ENCODE data around the gene TMEM184B. TPM values are rescaled to one million over a fixed set of nuclear protein-coding genes. Genes with fewer than 3 reads are reported as not detected.

The TMEM184B gene
- total and polyA plus RNA-seq, 2 experiments from 2014 or later, result 42.2 to 95.1 TPM

- TF ChIP-seq ZNF462 (CRISPR knock-in tag; IDR thresholded peaks at IDR 0.05) (no peak), ETS1 (IDR thresholded peaks at IDR 0.05) (no peak)
These were observed 22.8 kb downstream of the TMEM184B start (continued) for GRCh38 chr22:38249803-38250642.

- peaks cover 24% of the 10 kb centered on the region for H4K20me1 ChIP-seq (replicated peaks; ENCODE audit: insufficient read depth)
- H3K9me3 Mint-ChIP-seq, result no peaks in the 10 kb centered on the region
These were observed 23.5 kb downstream of the TMEM184B start for GRCh38 chr22:38249301-38249700.

More at GRCh38 chr22:38249301-38249700, 23.5 kb downstream of the TMEM184B start:
- Histone ChIP-seq H3K4me3 (no peak overlapping the region), H3K27me3 (ENCODE audit: insufficient read depth) (no peaks in the 10 kb centered on the region), H3K27ac (ENCODE audit: low read depth) (no peak overlapping the region), H3K79me2 (replicated peaks; ENCODE audit: insufficient read depth) (peaks cover 62% of the 10 kb centered on the region), H3K4me2 (no peak overlapping the region), H3K36me3 (ENCODE audit: insufficient read depth) (no peaks in the 10 kb centered on the region), H3K9me2 (ENCODE audit: insufficient read depth) (no peaks in the 10 kb centered on the region), H3F3A (replicated peaks; ENCODE audit: low read depth) (no peaks in the 10 kb centered on the region), H3K4me1 (ENCODE audit: insufficient read depth) (no peaks in the 10 kb centered on the region), H2AFZ (no peak overlapping the region)
- ATAC-seq, result no peak
- no peak for DNase-seq (ENCODE audit: low spot score)
- Mint-ChIP-seq H3K4me1 (no peaks in the 10 kb centered on the region; the same call in 2 of the 3 replicates), H3K4me3 (no peak overlapping the region), H3K27ac (no peak overlapping the region), H3K36me3 (ENCODE audit: low read depth) (peaks cover 19% of the 10 kb centered on the region), H3K27me3 (ENCODE audit: insufficient read depth, low read depth, poor library complexity) (peaks cover 9% of the 10 kb centered on the region)
- TF ChIP-seq POLR2AphosphoS5 (IDR thresholded peaks at IDR 0.05; ENCODE audit: low read depth) (no peak), JUNB (IDR thresholded peaks at IDR 0.05; ENCODE audit: unreplicated experiment) (no peak), NANOG (IDR thresholded peaks at IDR 0.05; ENCODE audit: borderline replicate concordance) (no peak), ZNF331 (CRISPR knock-in tag; IDR thresholded peaks at IDR 0.05; ENCODE audit: low read depth) (no peak), REST (IDR thresholded peaks at IDR 0.05; ENCODE audit: unreplicated experiment) (no peak), STAT1 (IDR thresholded peaks at IDR 0.05; ENCODE audit: unreplicated experiment) (no peak), ETS1 (IDR thresholded peaks at IDR 0.05) (no peak)

Data from GM23338 (cell line).